NB4 (cell line): ENCODE data around the gene BCO2.

ENCODE experiments used
- DNase-seq: peaks from one replicate; pipeline ENCODE4 v3.0.0; 2010; ENCODE audit warnings: low read depth
- H3K4me3 ChIP-seq: one replicate; pipeline ENCODE4 v1.5.1; 2011; ENCODE audit warnings: mild to moderate bottlenecking, low read depth, low read length, moderate library complexity
- CTCF ChIP-seq: IDR thresholded peaks from one replicate; pipeline ENCODE4 v1.5.1; 2012; ENCODE audit warnings: low read depth, low read length
- MAX ChIP-seq: IDR thresholded peaks from 2 replicates; pipeline ENCODE4 v1.6.1; 2011; ENCODE audit warnings: low read depth, low read length
- MYC ChIP-seq: IDR thresholded peaks from 2 replicates; pipeline ENCODE4 v1.6.1; 2011; ENCODE audit warnings: low read depth, low read length
- POLR2A ChIP-seq: IDR thresholded peaks from 2 replicates; pipeline ENCODE4 v1.6.1; 2011; ENCODE audit warnings: mild to moderate bottlenecking; ENCODE audit not compliant: insufficient read length; ENCODE audit errors: extremely low read depth

Gene BCO2

GRCh38 chr11:112134473-112134872 lies 40.8 kb upstream of the BCO2 start:
- TF ChIP-seq CTCF (no peak), MYC (no peak), POLR2A (no peak), MAX (no peak)
- DNase-seq, result no peak
- H3K4me3 ChIP-seq, result no peak overlapping the region

- DNase-seq, result no peak
- no peak overlapping the region for H3K4me3 ChIP-seq
- TF ChIP-seq MYC (no peak), MAX (no peak), CTCF (no peak), POLR2A (no peak)
Measured at GRCh38 chr11:112143597-112143996, 31.7 kb upstream of the BCO2 start.

- no peak overlapping the region for H3K4me3 ChIP-seq
- no peak for TF ChIP-seq MAX
- no peak for TF ChIP-seq POLR2A
- TF ChIP-seq CTCF, result no peak
- TF ChIP-seq MYC, result no peak
- DNase-seq, result no peak
Measured at GRCh38 chr11:112150517-112150916, 24.8 kb upstream of the BCO2 start.

- DNase-seq, result no peak
- H3K4me3 ChIP-seq, result no peak overlapping the region
- TF ChIP-seq MAX (no peak), CTCF (no peak), MYC (no peak), POLR2A (no peak)
Measured at GRCh38 chr11:112156153-112156955, 19.0 kb upstream of the BCO2 start.

- H3K4me3 ChIP-seq, result no peak overlapping the region
- TF ChIP-seq MAX (no peak), POLR2A (no peak), MYC (peak; percentile 27; the same call in 1 of the 2 replicates), CTCF (no peak)
- peak; percentile 88 for DNase-seq
Measured at GRCh38 chr11:112156956-112157766, 18.2 kb upstream of the BCO2 start.
